Neural cell (in vitro differentiated cells): ENCODE results near the gene TMEM269. TPM values are rescaled to one million over a fixed set of nuclear protein-coding genes. Genes with fewer than 3 reads are reported as not detected.

Experiments used
- H2AFZ ChIP-seq: fragments of 200-600, 300-800 bp; sonication (generic), shearing (Covaris generic); 2 replicates; pipeline ENCODE4 v1.6.0; 2014; ENCODE audit warnings: low read depth, mild to moderate bottlenecking, antibody characterized with exemption, low read length, moderate library complexity
- H3F3A ChIP-seq: fragments of 200-600 bp; shearing (Covaris generic); 2 replicates; pipeline ENCODE4 v1.6.1; 2016; ENCODE audit warnings: mild to moderate bottlenecking, moderate library complexity, mixed read lengths, antibody characterized with exemption, low read length; ENCODE audit not compliant: insufficient read depth, poor library complexity, severe bottlenecking
- H3K27ac ChIP-seq: fragments of 200-600, 300-800 bp; sonication (generic), shearing (Covaris generic); 2 replicates; pipeline ENCODE4 v1.5.1; 2014; ENCODE audit warnings: mild to moderate bottlenecking, low read length, moderate library complexity
- H3K27me3 ChIP-seq: fragments of 300-800, 200-600 bp; sonication (generic), shearing (Covaris generic); 2 replicates; pipeline ENCODE4 v1.6.0; 2014; ENCODE audit warnings: mild to moderate bottlenecking, low read depth, low read length, moderate library complexity; ENCODE audit not compliant: insufficient read depth
- H3K36me3 ChIP-seq: fragments of 300-800, 200-600 bp; sonication (generic), shearing (Covaris generic); 2 replicates; pipeline ENCODE4 v1.5.1; 2014; ENCODE audit warnings: mild to moderate bottlenecking, antibody characterized with exemption, low read length, moderate library complexity; ENCODE audit not compliant: insufficient read depth
- H3K4me2 ChIP-seq: fragments of 300-800, 200-600 bp; sonication (generic), shearing (Covaris generic); 2 replicates; pipeline ENCODE4 v1.6.0; 2014; ENCODE audit warnings: mild to moderate bottlenecking, low read length
- H3K4me3 ChIP-seq: fragments of 300-800, 200-600 bp; sonication (generic), shearing (Covaris generic); 2 replicates; pipeline ENCODE4 v1.5.1; 2014; ENCODE audit warnings: mild to moderate bottlenecking, low read length, moderate library complexity
- H3K79me2 ChIP-seq: fragments of 200-600 bp; shearing (Covaris generic); replicated peaks from 2 replicates; pipeline ENCODE4 v1.6.0; 2014; ENCODE audit warnings: mild to moderate bottlenecking, low read length, moderate library complexity; ENCODE audit not compliant: insufficient read depth
- H3K9ac ChIP-seq: fragments of 300-800, 200-600 bp; sonication (generic), shearing (Covaris generic); 2 replicates; pipeline ENCODE4 v1.6.1; 2016; ENCODE audit warnings: mild to moderate bottlenecking, low read length, mixed read lengths
- H3K9me2 ChIP-seq: fragments of 200-600 bp; shearing (Covaris generic); 2 replicates; pipeline ENCODE4 v1.6.1; 2016; ENCODE audit warnings: mild to moderate bottlenecking, low read length, mixed read lengths; ENCODE audit not compliant: insufficient read depth
- H3K9me3 ChIP-seq: fragments of 200-600, 300-800 bp; sonication (generic), shearing (Covaris generic); 2 replicates; pipeline ENCODE4 v1.6.1; 2016; ENCODE audit warnings: mild to moderate bottlenecking, mixed run types, low read length, moderate library complexity, mixed read lengths
- H4K20me1 ChIP-seq: fragments of 200-600 bp; shearing (Covaris generic); 2 replicates; pipeline ENCODE4 v1.6.1; 2016; ENCODE audit warnings: mild to moderate bottlenecking, mixed run types; ENCODE audit not compliant: insufficient read depth
- CTCF ChIP-seq: fragments of 450-650 bp; IDR thresholded peaks from 2 replicates; pipeline ENCODE4 v1.5.1; 2014; ENCODE audit warnings: antibody characterized with exemption, mild to moderate bottlenecking, moderate library complexity; ENCODE audit not compliant: poor library complexity, severe bottlenecking
- EP300 ChIP-seq: fragments of 450-650 bp; conservative IDR thresholded peaks from 2 replicates; pipeline ENCODE4 v1.6.1; 2014; ENCODE audit warnings: antibody characterized with exemption, mild to moderate bottlenecking, moderate library complexity; ENCODE audit not compliant: poor library complexity, severe bottlenecking
- EZH2 ChIP-seq: fragments of 200-600, 300-800 bp; shearing (Covaris generic), sonication (generic); IDR thresholded peaks from 2 replicates; pipeline ENCODE4 v1.6.1; 2014; ENCODE audit warnings: antibody characterized with exemption, low read length, borderline replicate concordance, mild to moderate bottlenecking; ENCODE audit not compliant: insufficient read depth, poor library complexity, severe bottlenecking
- MXI1 ChIP-seq: fragments of 450-650 bp; conservative IDR thresholded peaks from 2 replicates; pipeline ENCODE4 v1.6.1; 2014; ENCODE audit warnings: antibody characterized with exemption, mild to moderate bottlenecking; ENCODE audit not compliant: poor library complexity, severe bottlenecking
- POLR2AphosphoS5 ChIP-seq: IDR thresholded peaks from 2 replicates; pipeline ENCODE4 v1.6.1; 2012
- RAD21 ChIP-seq: fragments of 450-650 bp; conservative IDR thresholded peaks from 2 replicates; pipeline ENCODE4 v1.6.1; 2014; ENCODE audit warnings: antibody characterized with exemption, mild to moderate bottlenecking, moderate library complexity
- REST ChIP-seq: IDR thresholded peaks from 2 replicates; pipeline ENCODE4 v1.6.1; 2012; ENCODE audit warnings: borderline replicate concordance
- SMC3 ChIP-seq: fragments of 450-650 bp; conservative IDR thresholded peaks from 2 replicates; pipeline ENCODE4 v1.6.1; 2014; ENCODE audit warnings: antibody characterized with exemption, mild to moderate bottlenecking, moderate library complexity; ENCODE audit not compliant: poor library complexity
- TAF1 ChIP-seq: IDR thresholded peaks from 2 replicates; pipeline ENCODE4 v1.6.1; 2012; ENCODE audit warnings: low read depth
- polyA plus RNA-seq: library from polyadenylated mRNA; depleted of rRNA; stranded (reverse); fragments of >200 nt; gene quantifications from 2 replicates; pipeline ENCODE4 v1.2.3, GENCODE V29; 2014

Gene TMEM269
- polyA plus RNA-seq, 1 donor from 2014 or later: 1.1 TPM

- Histone ChIP-seq H3K27me3 (no peaks in the 10 kb centered on the region), H3K9me2 (no peaks in the 10 kb centered on the region), H3K79me2 (no peaks in the 10 kb centered on the region), H3K27ac (no peak overlapping the region), H3K4me2 (no peak overlapping the region), H3K9ac (no peak overlapping the region), H2AFZ (no peak overlapping the region), H3K4me3 (no peak overlapping the region), H3K36me3 (peaks cover 6% of the 10 kb centered on the region), H3F3A (no peaks in the 10 kb centered on the region), H3K9me3 (no peaks in the 10 kb centered on the region), H4K20me1 (no peaks in the 10 kb centered on the region)
- TF ChIP-seq SMC3: no peak
- no peak for TF ChIP-seq EP300
- TF ChIP-seq POLR2AphosphoS5: no peak
- no peak for TF ChIP-seq EZH2
- TF ChIP-seq TAF1: no peak
- TF ChIP-seq MXI1: no peak
- no peak for TF ChIP-seq RAD21
- TF ChIP-seq CTCF: no peak
- TF ChIP-seq REST: no peak
Measured at GRCh38 chr1:42780176-42780575, 4.6 kb upstream of the TMEM269 start.

- H3K9me2 ChIP-seq: no peaks in the 10 kb centered on the region
- H3K27ac ChIP-seq: no peak overlapping the region
- no peak for TF ChIP-seq TAF1
- no peak for TF ChIP-seq EP300
- TF ChIP-seq MXI1: no peak
- TF ChIP-seq SMC3: no peak
- TF ChIP-seq POLR2AphosphoS5: no peak
- no peak for TF ChIP-seq REST
- TF ChIP-seq EZH2: no peak
- no peak for TF ChIP-seq CTCF
- TF ChIP-seq RAD21: no peak
- peaks cover 2% of the 10 kb centered on the region for H3K36me3 ChIP-seq
- no peaks in the 10 kb centered on the region for H4K20me1 ChIP-seq
- no peaks in the 10 kb centered on the region for H3K9me3 ChIP-seq
- H2AFZ ChIP-seq: no peak overlapping the region
- no peaks in the 10 kb centered on the region for H3F3A ChIP-seq
- H3K4me2 ChIP-seq: no peak overlapping the region
- no peaks in the 10 kb centered on the region for H3K27me3 ChIP-seq
- H3K79me2 ChIP-seq: no peaks in the 10 kb centered on the region
- H3K9ac ChIP-seq: no peak overlapping the region
- H3K4me3 ChIP-seq: no peak overlapping the region
Measured at GRCh38 chr1:42783092-42783491, 1.7 kb upstream of the TMEM269 start.
